K562 treated with DMSO at 1 percent for 24 hours (cell line): ENCODE measurements around the gene C5. TPM values are rescaled to one million over a fixed set of nuclear protein-coding genes. Genes with fewer than 3 reads are reported as not detected.

ENCODE experiments used
- total RNA-seq: library from RNA; unstranded; fragments of 300-600 nt; gene quantifications from 2 replicates; pipeline ENCODE4 v1.2.3, GENCODE V29; 2022; ENCODE audit warnings: low read depth; ENCODE audit not compliant: insufficient read depth

Gene C5
- total RNA-seq: 0.93 and 1.1 TPM in 2 replicates

GRCh38 chr9:121050128-121050988, at the start of gene C5:
Gene C5, minus strand, starts transcription at chr9:121050275. Its CDS starts 29 bp downstream, at chr9:121050246.

GRCh38 chr9:121074370-121075250, 24.5 kb upstream of the C5 start, which contains the start of gene CNTRL:
Gene CNTRL, plus strand, starts transcription at chr9:121074955. Its CDS starts 13,372 bp downstream, at chr9:121088327.

GRCh38 chr9:120926397-120926928, 123.6 kb downstream of the C5 start, which contains the start of gene TRAF1:
Gene TRAF1, minus strand, starts transcription at chr9:120926796. Its CDS starts 721 bp downstream, at chr9:120926075.

Other genes starting within 250 kb of the C5 start
- gene PSMD5, start 207.4 kb downstream of the C5 start, total RNA-seq: 33.3 and 73.1 TPM in 2 replicates
- gene PHF19, start 173.1 kb downstream of the C5 start, total RNA-seq: 142 and 144 TPM in 2 replicates
- 0.15 and 0.28 TPM in 2 replicates for gene TRAF1, start 123.5 kb downstream of the C5 start, total RNA-seq
- gene CNTRL, start 24.7 kb upstream of the C5 start, total RNA-seq: 15.4 and 19.5 TPM in 2 replicates
- gene RAB14, start 151.6 kb upstream of the C5 start, total RNA-seq: 21.5 and 24.9 TPM in 2 replicates
- 96.6 TPM in 2 replicates for gene GSN, start 217.9 kb upstream of the C5 start, total RNA-seq